Suprapubic skin (tissue), 4 donors: Measurements from ENCODE around the gene STMP1. TPM values are rescaled to one million over a fixed set of nuclear protein-coding genes. Genes with fewer than 3 reads are reported as not detected.
"Not testable (repeated sequence)": the region's sequence is repeated elsewhere in the genome, so short reads cannot be mapped to it uniquely, and the experiment has no call there.

Experiments used
- DNase-seq, 2 donors: peaks; one replicate each; pipeline ENCODE4 v3.0.0-alpha.2; 2019; ENCODE audit warnings: low spot score in 2 of 2
- H3K27ac ChIP-seq: fragments of 200-600 bp; sonication (generic); one replicate; pipeline ENCODE4 v1.5.1; 2019
- H3K27me3 ChIP-seq: fragments of 200-600 bp; sonication (generic); one replicate; pipeline ENCODE4 v1.5.1; 2019
- H3K36me3 ChIP-seq: fragments of 200-600 bp; sonication (generic); one replicate; pipeline ENCODE4 v1.5.1; 2019
- H3K4me1 ChIP-seq: fragments of 200-600 bp; sonication (generic); one replicate; pipeline ENCODE4 v1.5.1; 2019
- H3K4me3 ChIP-seq: fragments of 200-600 bp; sonication (generic); one replicate; pipeline ENCODE4 v1.5.1; 2019; ENCODE audit warnings: mild to moderate bottlenecking
- H3K9me3 ChIP-seq: fragments of 200-600 bp; sonication (generic); one replicate; pipeline ENCODE4 v1.5.1; 2019
- CTCF ChIP-seq, 2 donors: fragments of 200-600 bp in 1 of 2; fragments of 450-650 bp in 1 of 2; sonication (generic) in 1 of 2; IDR thresholded peaks; one replicate each; pipeline ENCODE4 v1.5.1; 2016 to 2019; ENCODE audit warnings: antibody characterized with exemption in 2 of 2, mild to moderate bottlenecking in 1 of 2, moderate library complexity in 1 of 2
- EP300 ChIP-seq: sonication (generic); formaldehyde crosslinking; IDR thresholded peaks from one replicate; pipeline ENCODE4 v1.6.1; 2017; ENCODE audit warnings: antibody characterized with exemption
- POLR2A ChIP-seq, 2 donors: fragments of 450-650 bp; IDR thresholded peaks; one replicate each; pipeline ENCODE4 v1.6.1; 2017; ENCODE audit warnings: antibody characterized with exemption in 2 of 2, mild to moderate bottlenecking in 2 of 2, moderate library complexity in 2 of 2
- POLR2AphosphoS5 ChIP-seq, 3 donors: sonication (generic); formaldehyde crosslinking; IDR thresholded peaks; one replicate each; pipeline ENCODE4 v1.6.1; 2017; ENCODE audit warnings: antibody characterized with exemption in 3 of 3
- WGBS: methylation state at CpG from one replicate; pipeline ENCODE4 v1.1.5; 2018; 5-methylcytosine and 5-hydroxymethylcytosine counted together
- total RNA-seq, 4 donors: library from RNA; depleted of rRNA; stranded (reverse); fragments of >200 nt; gene quantifications; one replicate each; pipeline ENCODE4 v1.1.0, GENCODE V29; 2016

The STMP1 gene
- total RNA-seq, 4 donors from 2014 or later = 15.0 to 24.7 (median 16.3) TPM

- Histone ChIP-seq H3K27me3 (no peaks in the 10 kb centered on the region), H3K4me3 (no peak overlapping the region), H3K36me3 (no peaks in the 10 kb centered on the region), H3K4me1 (peaks cover 28% of the 10 kb centered on the region), H3K27ac (no peak overlapping the region), H3K9me3 (no peaks in the 10 kb centered on the region)
- TF ChIP-seq POLR2A (IDR thresholded peaks at IDR 0.05) (no peak), CTCF (IDR thresholded peaks at IDR 0.05) (no peak), EP300 (no peak), POLR2AphosphoS5 (IDR thresholded peaks at IDR 0.05) (no peak)
- 81% methylated on average over 11 of the region's 11 CpGs for WGBS
- no peak for DNase-seq
These were observed 3.8 kb downstream of the STMP1 start for GRCh38 chr7:135666156-135666555.

GRCh38 chr7:135666846-135667245, 4.5 kb downstream of the STMP1 start:
- no peaks in the 10 kb centered on the region for H3K36me3 ChIP-seq
- no peaks in the 10 kb centered on the region for H3K27me3 ChIP-seq
- H3K27ac ChIP-seq = no peak overlapping the region
- no peaks in the 10 kb centered on the region for H3K9me3 ChIP-seq
- no peak overlapping the region for H3K4me3 ChIP-seq
- TF ChIP-seq EP300 (no peak), POLR2A (IDR thresholded peaks at IDR 0.05) (no peak), POLR2AphosphoS5 (IDR thresholded peaks at IDR 0.05) (no peak), CTCF (IDR thresholded peaks at IDR 0.05) (no peak)
- H3K4me1 ChIP-seq = peaks cover 25% of the 10 kb centered on the region
- 79% methylated on average over 6 of the region's 6 CpGs for WGBS
- DNase-seq = no peak

DNA sequence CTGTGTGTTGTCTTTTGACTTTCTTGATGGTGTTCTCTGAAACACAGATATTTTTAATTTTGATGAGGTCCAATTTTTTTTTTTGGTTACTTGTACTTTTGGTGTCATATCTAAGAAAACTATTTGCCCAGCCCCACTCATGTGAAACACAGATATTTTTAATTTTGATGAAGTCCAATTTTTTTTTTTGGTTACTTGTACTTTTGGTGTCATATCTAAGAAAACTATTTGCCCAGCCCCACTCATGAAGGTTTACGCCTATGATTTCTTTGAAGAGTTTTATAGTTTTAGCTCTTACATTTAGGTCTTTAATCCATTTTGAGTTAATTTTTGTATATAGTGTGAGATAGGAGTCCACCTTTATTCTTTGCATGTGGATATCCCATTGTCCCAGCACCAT, 5.3 kb downstream of the STMP1 start:
- not testable (repeated sequence) for H3K27ac ChIP-seq, H3K4me3 ChIP-seq, DNase-seq, H3K27me3 ChIP-seq, H3K9me3 ChIP-seq, H3K36me3 ChIP-seq
- peaks cover 27% of the 10 kb centered on the region for H3K4me1 ChIP-seq
- 95% methylated on average over 1 of the region's 1 CpG for WGBS

DNA sequence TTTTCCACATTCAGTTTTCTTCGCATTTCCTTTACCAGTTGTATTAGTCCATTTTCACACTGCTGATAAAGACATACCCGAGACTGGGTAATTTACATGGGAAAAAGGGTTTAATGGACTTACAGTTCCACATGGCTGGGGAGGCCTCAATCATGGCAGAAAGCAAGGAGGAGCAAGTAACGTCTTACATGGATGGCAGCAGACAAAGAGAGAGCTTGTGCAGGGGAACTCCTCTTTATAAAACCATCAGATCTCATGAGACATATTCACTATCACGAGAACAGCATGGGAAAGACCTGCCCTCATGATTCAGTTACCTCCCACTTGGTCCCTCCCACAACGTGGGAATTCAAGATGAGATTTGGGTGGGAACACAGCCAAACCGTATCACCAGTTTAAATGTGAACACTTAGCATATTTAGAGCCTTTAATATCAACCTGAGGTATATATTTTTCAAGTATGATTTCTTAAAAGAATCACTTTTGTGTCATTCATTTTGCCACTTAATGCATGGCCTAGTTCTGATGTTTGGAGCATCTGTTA, 6.6 kb downstream of the STMP1 start:
- 60% methylated on average over 6 of the region's 6 CpGs for WGBS
- H3K27me3 ChIP-seq = not testable (repeated sequence)
- peaks cover 21% of the 10 kb centered on the region for H3K4me1 ChIP-seq

GRCh38 chr7:135669774-135670173, 7.5 kb downstream of the STMP1 start:
- Histone ChIP-seq H3K4me3 (no peak overlapping the region), H3K27ac (no peak overlapping the region), H3K36me3 (no peaks in the 10 kb centered on the region), H3K27me3 (no peaks in the 10 kb centered on the region), H3K4me1 (peaks cover 19% of the 10 kb centered on the region), H3K9me3 (no peaks in the 10 kb centered on the region)
- no peak for DNase-seq
- TF ChIP-seq POLR2AphosphoS5 (IDR thresholded peaks at IDR 0.05) (no peak), CTCF (IDR thresholded peaks at IDR 0.05) (no peak), EP300 (no peak), POLR2A (IDR thresholded peaks at IDR 0.05) (no peak)
- WGBS = 75% methylated on average over 1 of the region's 1 CpG

More for the DNA sequence above, 6.6 kb downstream of the STMP1 start:
- not testable (repeated sequence) for H3K36me3 ChIP-seq, DNase-seq, H3K27ac ChIP-seq, H3K4me3 ChIP-seq, H3K9me3 ChIP-seq

- Histone ChIP-seq H3K27me3 (no peaks in the 10 kb centered on the region), H3K9me3 (no peaks in the 10 kb centered on the region), H3K4me1 (peaks cover 19% of the 10 kb centered on the region), H3K27ac (no peak overlapping the region), H3K36me3 (no peaks in the 10 kb centered on the region), H3K4me3 (no peak overlapping the region)
- 13% methylated on average over 1 of the region's 1 CpG for WGBS
- DNase-seq = no peak
- TF ChIP-seq EP300 = no peak
- TF ChIP-seq POLR2AphosphoS5 (IDR thresholded peaks at IDR 0.05) = no peak
- no peak for TF ChIP-seq CTCF (IDR thresholded peaks at IDR 0.05)
- no peak for TF ChIP-seq POLR2A (IDR thresholded peaks at IDR 0.05)
These were observed 7.9 kb downstream of the STMP1 start for GRCh38 chr7:135670179-135670578.
